ENCODE results near the gene EREG.

DNA sequence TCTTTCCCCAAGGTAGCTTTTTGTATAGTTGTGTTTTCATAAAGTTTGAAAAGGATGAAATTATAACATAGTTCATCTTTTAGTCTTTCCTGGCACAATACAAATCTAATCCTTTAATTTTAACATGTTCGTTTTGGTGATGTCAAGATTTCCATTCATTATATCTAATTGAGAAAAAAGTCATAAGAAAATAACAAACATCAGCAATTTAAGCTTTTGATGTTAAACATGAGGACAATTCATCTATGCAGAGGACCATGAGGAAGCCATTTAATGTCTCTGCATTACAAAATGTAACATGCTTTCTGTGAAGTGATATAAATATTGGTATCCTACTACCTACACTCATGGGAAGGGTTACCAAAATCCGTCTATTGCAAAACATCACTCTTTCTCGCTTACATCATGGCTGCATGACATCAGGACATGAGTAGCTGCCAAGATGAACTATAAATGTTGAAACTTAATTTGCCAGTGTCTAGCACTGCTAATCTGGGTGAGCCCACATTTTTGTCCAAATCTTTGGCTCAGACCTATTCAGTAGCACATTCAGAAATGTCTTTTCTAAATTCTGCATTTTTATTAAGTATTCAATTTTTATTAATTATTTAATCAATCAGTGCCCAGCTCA lies 47.2 kb upstream of the EREG start:
- TF ChIP-seq, protein P1, sequence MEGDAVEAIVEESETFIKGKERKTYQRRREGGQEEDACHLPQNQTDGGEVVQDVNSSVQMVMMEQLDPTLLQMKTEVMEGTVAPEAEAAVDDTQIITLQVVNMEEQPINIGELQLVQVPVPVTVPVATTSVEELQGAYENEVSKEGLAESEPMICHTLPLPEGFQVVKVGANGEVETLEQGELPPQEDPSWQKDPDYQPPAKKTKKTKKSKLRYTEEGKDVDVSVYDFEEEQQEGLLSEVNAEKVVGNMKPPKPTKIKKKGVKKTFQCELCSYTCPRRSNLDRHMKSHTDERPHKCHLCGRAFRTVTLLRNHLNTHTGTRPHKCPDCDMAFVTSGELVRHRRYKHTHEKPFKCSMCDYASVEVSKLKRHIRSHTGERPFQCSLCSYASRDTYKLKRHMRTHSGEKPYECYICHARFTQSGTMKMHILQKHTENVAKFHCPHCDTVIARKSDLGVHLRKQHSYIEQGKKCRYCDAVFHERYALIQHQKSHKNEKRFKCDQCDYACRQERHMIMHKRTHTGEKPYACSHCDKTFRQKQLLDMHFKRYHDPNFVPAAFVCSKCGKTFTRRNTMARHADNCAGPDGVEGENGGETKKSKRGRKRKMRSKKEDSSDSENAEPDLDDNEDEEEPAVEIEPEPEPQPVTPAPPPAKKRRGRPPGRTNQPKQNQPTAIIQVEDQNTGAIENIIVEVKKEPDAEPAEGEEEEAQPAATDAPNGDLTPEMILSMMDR (IDR thresholded peaks at IDR 0.05; ENCODE audit: low read depth, low read length): no peak
- no peak for TF ChIP-seq EZH2phosphoT487 (IDR thresholded peaks at IDR 0.05; ENCODE audit: low read depth)
